Measurements from ENCODE around the gene PCDHGC5.

PCDHGC5 gene

GRCh38 chr5:141488591-141489561 is at the start of gene PCDHGC5:
Gene PCDHGC5, plus strand, starts transcription at chr5:141489081. Its CDS starts 160 bp downstream, at chr5:141489241.
- no peak for DNase-seq

GRCh38 chr5:141439411-141440141 is 49.3 kb upstream of the PCDHGC5 start:
- DNase-seq = no peak

GRCh38 chr5:141440341-141440740 is 48.5 kb upstream of the PCDHGC5 start:
- no peak for DNase-seq

- no peak for DNase-seq
These were observed 47.2 kb upstream of the PCDHGC5 start for GRCh38 chr5:141441571-141442170.

GRCh38 chr5:141465351-141465750 is 23.5 kb upstream of the PCDHGC5 start:
- DNase-seq = no peak

- DNase-seq = no peak
These were observed 13.2 kb upstream of the PCDHGC5 start, which contains the start of gene PCDHGC3 for GRCh38 chr5:141475625-141476131. Gene PCDHGC3, plus strand, starts transcription at chr5:141475966. Its CDS starts 151 bp downstream, at chr5:141476117.

GRCh38 chr5:141476132-141476911 is 12.6 kb upstream of the PCDHGC5 start:
- DNase-seq = no peak

GRCh38 chr5:141477044-141477575 is 11.8 kb upstream of the PCDHGC5 start:
- DNase-seq = no peak

GRCh38 chr5:141477815-141478214 is 11.1 kb upstream of the PCDHGC5 start:
- DNase-seq = no peak

- DNase-seq = no peak
These were observed 10.4 kb upstream of the PCDHGC5 start for GRCh38 chr5:141478321-141478945.

- no peak for DNase-seq
These were observed 9.1 kb upstream of the PCDHGC5 start for GRCh38 chr5:141479776-141480175.

- no peak for DNase-seq
These were observed 5.0 kb upstream of the PCDHGC5 start for GRCh38 chr5:141483902-141484301.

GRCh38 chr5:141484310-141484640 is 4.6 kb upstream of the PCDHGC5 start:
- DNase-seq = no peak

GRCh38 chr5:141484641-141485311 is 4.1 kb upstream of the PCDHGC5 start, which contains the start of gene PCDHGC4:
Gene PCDHGC4, plus strand, starts transcription at chr5:141485030. Its CDS starts 144 bp downstream, at chr5:141485174.
- no peak for DNase-seq

- no peak for DNase-seq
These were observed 3.4 kb upstream of the PCDHGC5 start for GRCh38 chr5:141485321-141486055.

- no peak for DNase-seq
These were observed 2.8 kb upstream of the PCDHGC5 start for GRCh38 chr5:141486091-141486490.

GRCh38 chr5:141487131-141487530 is 1.8 kb upstream of the PCDHGC5 start:
- DNase-seq = no peak

GRCh38 chr5:141489841-141490240 is 960 bp downstream of the PCDHGC5 start:
- DNase-seq = no peak

- no peak for DNase-seq
These were observed 1.4 kb downstream of the PCDHGC5 start for GRCh38 chr5:141490271-141490670.

- DNase-seq = no peak
These were observed 1.9 kb downstream of the PCDHGC5 start for GRCh38 chr5:141490771-141491170.
